GM12878 (cell line): ENCODE results near the gene RNF40.

Experiments used
- HDGF ChIP-seq: fragments of 450-650 bp; IDR thresholded peaks from 2 replicates; pipeline ENCODE4 v1.6.1; 2016; ENCODE audit warnings: antibody characterized with exemption
- TCF7 ChIP-seq: IDR thresholded peaks from 2 replicates; pipeline ENCODE4 v1.6.1; 2014; ENCODE audit warnings: antibody characterized with exemption, borderline replicate concordance
- TF ChIP-seq, protein P1 (sequence below): IDR thresholded peaks from 2 replicates; pipeline ENCODE4 v1.6.1; 2012; ENCODE audit warnings: low read depth, low read length, improper control_type of control experiment

DNA sequence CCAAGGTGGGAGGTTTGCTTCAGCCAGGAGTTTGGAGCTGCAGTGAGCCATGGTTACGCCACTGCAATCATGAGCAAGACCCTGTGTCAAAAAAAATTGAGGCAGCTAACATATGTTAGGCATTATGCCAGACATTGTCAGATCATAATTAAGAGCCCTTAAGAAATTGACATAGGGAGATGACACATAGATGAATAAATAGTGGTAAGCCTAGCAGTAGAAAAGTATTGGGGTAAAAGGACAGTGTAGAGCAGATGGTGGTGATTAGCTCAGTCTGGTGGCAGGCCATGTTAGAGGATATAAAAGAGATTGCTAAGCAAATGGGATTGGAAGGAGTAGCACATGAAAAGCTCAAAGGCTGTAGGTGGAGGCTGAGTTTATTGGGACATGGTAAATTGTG, 40.5 kb upstream of the RNF40 start:
- TF ChIP-seq, protein P1, sequence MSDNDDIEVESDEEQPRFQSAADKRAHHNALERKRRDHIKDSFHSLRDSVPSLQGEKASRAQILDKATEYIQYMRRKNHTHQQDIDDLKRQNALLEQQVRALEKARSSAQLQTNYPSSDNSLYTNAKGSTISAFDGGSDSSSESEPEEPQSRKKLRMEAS: no peak
- no peak for TF ChIP-seq HDGF
- no peak for TF ChIP-seq TCF7
